OCI-LY7 (cell line): ENCODE data around the gene CCDC179. TPM values are rescaled to one million over a fixed set of nuclear protein-coding genes. Genes with fewer than 3 reads are reported as not detected.

ENCODE experiments used
- BruUV-seq: library from RNA; stranded (reverse); fragments of 400-500 nt; replicated peaks from 2 replicates; lab custom pipeline; 2021; lab: Mats Ljungman, UMichigan
- CTCF ChIA-PET: fragments of 300-600 bp; sonication (Branson Sonifier 250); formaldehyde crosslinking; loops from one replicate; lab custom pipeline; 2022; ENCODE audit warnings: antibody characterized with exemption; ENCODE audit not compliant: unreplicated experiment; lab: Charles Lee
- POLR2A ChIA-PET: fragments of 300-600 bp; sonication (Branson Sonifier 250); formaldehyde crosslinking; loops from one replicate; lab custom pipeline; 2022; ENCODE audit warnings: antibody characterized with exemption; lab: Charles Lee
- DNase-seq: peaks from one replicate; pipeline ENCODE4 v3.0.0-alpha.2; 2015; ENCODE audit warnings: low spot score
- H2AFZ ChIP-seq: fragments of 200-600 bp; sonication (generic), shearing (Covaris generic); 2 replicates; pipeline ENCODE4 v1.6.1; 2014; ENCODE audit warnings: mild to moderate bottlenecking, antibody characterized with exemption, low read length, moderate library complexity
- H3K27ac ChIP-seq: fragments of 200-600 bp; sonication (generic); 2 replicates; pipeline ENCODE4 v1.5.1; 2014; ENCODE audit warnings: mixed run types, low read depth, mild to moderate bottlenecking, moderate library complexity, low read length, inconsistent platforms; ENCODE audit not compliant: poor library complexity, severe bottlenecking
- H3K36me3 ChIP-seq: fragments of 200-600 bp; sonication (generic); 2 replicates; pipeline ENCODE4 v1.6.1; 2014; ENCODE audit warnings: mild to moderate bottlenecking, antibody characterized with exemption, low read length, moderate library complexity, mixed read lengths; ENCODE audit not compliant: insufficient read depth
- H3K4me1 ChIP-seq: fragments of 200-600 bp; sonication (generic); 2 replicates; pipeline ENCODE4 v1.5.1; 2014; ENCODE audit warnings: mild to moderate bottlenecking, low read length; ENCODE audit not compliant: insufficient read depth, poor library complexity, severe bottlenecking
- H3K4me2 ChIP-seq: fragments of 200-600 bp; sonication (generic); 2 replicates; pipeline ENCODE4 v1.6.1; 2014; ENCODE audit warnings: mild to moderate bottlenecking, low read length
- H3K4me3 ChIP-seq: fragments of 200-600 bp; sonication (generic); 2 replicates; pipeline ENCODE4 v1.5.1; 2014; ENCODE audit warnings: mild to moderate bottlenecking, low read depth, low read length; ENCODE audit not compliant: poor library complexity, severe bottlenecking
- H3K79me2 ChIP-seq: fragments of 200-600 bp; sonication (generic); 2 replicates; pipeline ENCODE4 v1.6.1; 2016; ENCODE audit warnings: low read depth, mild to moderate bottlenecking, low read length, moderate library complexity, mixed read lengths; ENCODE audit not compliant: insufficient read depth
- H3K9me2 ChIP-seq: fragments of 200-600 bp; sonication (generic); 2 replicates; pipeline ENCODE4 v1.6.1; 2016; ENCODE audit warnings: mild to moderate bottlenecking, low read length, mixed read lengths; ENCODE audit not compliant: insufficient read depth
- H3K9me3 ChIP-seq: fragments of 200-600 bp; sonication (generic); 2 replicates; pipeline ENCODE4 v1.6.1; 2014; ENCODE audit warnings: mild to moderate bottlenecking, mixed run types, low read length, mixed read lengths
- H4K20me1 ChIP-seq: fragments of 200-600 bp; sonication (generic); 2 replicates; pipeline ENCODE4 v1.6.1; 2014; ENCODE audit warnings: mild to moderate bottlenecking, antibody characterized with exemption, low read length, moderate library complexity, mixed read lengths; ENCODE audit not compliant: insufficient read depth
- CTCF ChIP-seq: fragments of 200-600 bp; sonication (generic); conservative IDR thresholded peaks from 2 replicates; pipeline ENCODE4 v1.5.1; 2014; ENCODE audit warnings: mild to moderate bottlenecking, antibody characterized with exemption, low read length, moderate library complexity, mixed read lengths
- EZH2phosphoT487 ChIP-seq: fragments of 200-600 bp; sonication (generic); IDR thresholded peaks from 2 replicates; pipeline ENCODE4 v1.6.1; 2018; ENCODE audit warnings: low read depth, borderline replicate concordance, mild to moderate bottlenecking, mixed run types, antibody characterized with exemption, low read length, moderate library complexity, mixed read lengths
- intact Hi-C: fragments of 100-400 bp; cut with micrococcal nuclease; formaldehyde crosslinking; loops from one replicate; pipeline ENCODE4 v1.10.0; 2022; ENCODE audit not compliant: unreplicated experiment
- total RNA-seq, 2 experiments: library from RNA; depleted of rRNA in 1 of 2; stranded (reverse); fragments of >200 nt in 1 of 2; shearing (Covaris generic) in 1 of 2; gene quantifications; 2 replicates each; pipeline ENCODE4 v1.2.3, GENCODE V29; 2014 to 2022

The CCDC179 gene
- total RNA-seq, 2 experiments from 2014 or later = not detected

GRCh38 chr11:22807855-22808570 lies 52.3 kb downstream of the CCDC179 start:
- Histone ChIP-seq H3K27ac (peak overlapping the region; percentile 28), H2AFZ (no peak overlapping the region), H3K4me3 (no peak overlapping the region), H3K36me3 (no peaks in the 10 kb centered on the region), H3K4me1 (peaks cover 20% of the 10 kb centered on the region), H3K79me2 (no peaks in the 10 kb centered on the region), H3K9me2 (no peaks in the 10 kb centered on the region), H3K4me2 (peak overlapping the region; percentile 62), H4K20me1 (no peaks in the 10 kb centered on the region), H3K9me3 (peaks cover 6% of the 10 kb centered on the region; the same call in 1 of the 2 replicates)
- intact Hi-C loops = loop anchor here (5.0 kb wide), 1 partner anchor 181 kb away; the partner anchor contains the start of gene FANCF
- peak; percentile 55 for DNase-seq
- no TSS peak for BruUV-seq
- TF ChIP-seq EZH2phosphoT487 (no peak), CTCF (no peak)
- ChIA-PET CTCF (no interaction called here), POLR2A (interaction anchor here (1.9 kb wide), 1 partner anchor 9 kb away, joined by 4 read pairs; no protein-coding TSS in a partner anchor)

DNA sequence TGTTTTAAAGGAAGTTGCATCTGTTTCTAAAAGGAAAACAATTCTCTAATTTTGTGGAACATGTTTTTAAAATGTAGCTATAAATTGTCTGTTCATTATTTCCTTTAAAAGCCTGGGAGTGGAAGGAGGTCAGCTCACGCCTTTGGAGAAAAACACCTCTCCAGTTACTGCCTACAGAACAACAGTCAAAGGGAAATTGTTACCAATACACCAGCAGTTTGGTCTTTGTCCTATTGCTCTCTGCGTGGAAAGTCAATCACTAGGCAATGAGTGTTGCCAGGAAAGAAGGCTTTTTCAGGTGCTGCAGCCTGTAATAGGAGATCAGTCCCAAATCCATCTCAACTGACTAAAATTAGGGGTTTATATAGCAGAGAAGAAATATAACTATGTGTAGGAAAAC lies 52.9 kb downstream of the CCDC179 start:
- Histone ChIP-seq H3K27ac (no peak overlapping the region), H3K4me2 (peak overlapping the region; percentile 62), H2AFZ (no peak overlapping the region), H3K9me2 (no peaks in the 10 kb centered on the region), H3K4me3 (no peak overlapping the region), H3K36me3 (no peaks in the 10 kb centered on the region), H3K79me2 (no peaks in the 10 kb centered on the region), H3K4me1 (peaks cover 20% of the 10 kb centered on the region), H4K20me1 (no peaks in the 10 kb centered on the region), H3K9me3 (peaks cover 6% of the 10 kb centered on the region; the same call in 1 of the 2 replicates)
- BruUV-seq = no TSS peak
- CTCF ChIA-PET = no interaction called here
- POLR2A ChIA-PET = interaction anchor here (1.9 kb wide), 1 partner anchor 9 kb away, joined by 4 read pairs; no protein-coding TSS in a partner anchor
- no peak for TF ChIP-seq EZH2phosphoT487
- TF ChIP-seq CTCF = no peak
- intact Hi-C loops = loop anchor here (5.0 kb wide), 1 partner anchor 180 kb away; the partner anchor contains the start of gene FANCF
- no peak for DNase-seq

DNA sequence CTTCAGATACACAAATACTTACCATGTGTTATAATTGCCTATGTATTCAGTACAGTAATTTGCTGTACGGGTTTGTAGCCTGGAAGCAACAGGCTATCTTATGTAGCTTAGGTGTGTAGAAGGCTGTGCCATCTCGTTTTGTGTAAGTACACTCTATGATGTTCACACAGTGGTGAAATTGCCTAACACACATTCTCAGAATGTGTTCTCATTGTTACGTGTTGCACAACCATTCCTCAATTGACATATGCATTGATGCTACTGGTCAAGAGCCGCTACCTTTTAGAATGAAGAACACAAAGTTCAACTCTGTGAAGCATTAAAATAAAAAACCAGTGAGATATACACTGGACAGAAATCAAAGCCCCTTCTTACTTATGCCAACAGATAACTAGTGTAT lies 57.4 kb downstream of the CCDC179 start:
- Histone ChIP-seq H3K4me2 (no peak overlapping the region), H3K36me3 (no peaks in the 10 kb centered on the region), H3K9me3 (no peaks in the 10 kb centered on the region), H3K79me2 (no peaks in the 10 kb centered on the region), H3K4me1 (peaks cover 9% of the 10 kb centered on the region), H3K27ac (no peak overlapping the region), H3K9me2 (no peaks in the 10 kb centered on the region), H2AFZ (no peak overlapping the region), H3K4me3 (no peak overlapping the region), H4K20me1 (no peaks in the 10 kb centered on the region)
- ChIA-PET POLR2A (no interaction called here), CTCF (no interaction called here)
- BruUV-seq = no TSS peak
- intact Hi-C loops = no loop called here
- DNase-seq = no peak
- TF ChIP-seq CTCF (no peak), EZH2phosphoT487 (no peak)
